Measurements from ENCODE around the gene CTBP2. TPM values are rescaled to one million over a fixed set of nuclear protein-coding genes. Genes with fewer than 3 reads are reported as not detected.

CTBP2 gene
- total RNA-seq, 2 experiments from 2014 or later = 0.27 to 0.29 TPM

DNA sequence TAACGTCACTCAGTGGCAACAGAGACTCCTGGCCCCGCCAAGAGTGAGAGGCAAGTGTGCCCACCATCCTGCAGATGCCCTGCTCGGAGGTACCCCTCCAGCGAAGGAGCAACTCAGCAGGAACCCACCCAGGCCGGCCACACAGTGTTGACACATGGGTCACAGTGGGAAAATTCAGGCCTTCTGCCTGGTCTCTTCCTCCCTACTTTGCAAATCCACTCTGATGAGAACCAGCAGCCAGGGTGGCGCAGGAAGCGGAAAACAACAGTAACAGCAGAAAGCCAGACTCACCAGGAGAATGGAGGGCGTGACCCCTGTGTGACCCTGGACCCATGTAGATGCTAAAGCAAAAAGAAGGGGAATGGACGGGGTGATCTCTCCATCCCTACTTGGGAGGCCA, 53.8 kb downstream of the CTBP2 start:
- Mint-ChIP-seq H3K4me1 (ENCODE audit: low read depth) (no peaks in the 10 kb centered on the region), H3K4me3 (no peak overlapping the region), H3K27ac (no peak overlapping the region), H3K27me3 (no peaks in the 10 kb centered on the region), H3K36me3 (no peaks in the 10 kb centered on the region), H3K9me3 (peaks cover 3% of the 10 kb centered on the region)
- intact Hi-C loops (cut with micrococcal nuclease) = no loop called here
- ChIA-PET CTCF (no interaction called here), POLR2A (no interaction called here)
- no peak for DNase-seq

DNA sequence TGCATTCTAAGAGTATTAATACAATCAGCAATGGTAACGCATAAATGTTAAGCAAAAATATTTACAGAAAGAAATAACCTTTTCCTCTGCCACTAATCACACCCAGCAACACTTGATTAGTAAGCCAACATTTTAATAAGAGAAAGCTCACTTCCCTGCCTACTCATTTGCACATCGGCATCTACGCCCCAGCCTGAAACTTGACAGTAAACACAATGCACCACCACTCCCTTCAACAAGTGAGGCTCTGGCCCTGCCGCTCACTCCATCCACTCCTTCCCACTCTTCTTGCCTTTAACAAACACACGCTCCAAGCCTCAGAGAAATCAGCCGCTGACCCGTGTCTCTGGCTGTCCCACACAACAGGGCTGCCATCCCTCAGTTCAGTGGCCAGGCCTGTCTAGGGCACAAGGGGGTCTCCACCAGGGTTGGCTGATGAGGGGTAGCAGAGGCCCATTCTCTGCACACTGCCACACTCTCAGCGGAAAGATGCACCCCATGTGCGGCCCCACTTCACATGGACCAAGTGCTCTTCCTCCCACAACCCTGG, 54.6 kb downstream of the CTBP2 start:
- ChIA-PET POLR2A (no interaction called here), CTCF (interaction anchor here (0.7 kb wide), 1 partner anchor 31 kb away, joined by 5 read pairs; no protein-coding TSS in a partner anchor)
- intact Hi-C loops (cut with micrococcal nuclease) = no loop called here
- Mint-ChIP-seq H3K27ac (no peak overlapping the region), H3K27me3 (no peaks in the 10 kb centered on the region), H3K4me3 (no peak overlapping the region), H3K9me3 (peaks cover 3% of the 10 kb centered on the region), H3K36me3 (no peaks in the 10 kb centered on the region), H3K4me1 (ENCODE audit: low read depth) (no peaks in the 10 kb centered on the region)
- DNase-seq = no peak

DNA sequence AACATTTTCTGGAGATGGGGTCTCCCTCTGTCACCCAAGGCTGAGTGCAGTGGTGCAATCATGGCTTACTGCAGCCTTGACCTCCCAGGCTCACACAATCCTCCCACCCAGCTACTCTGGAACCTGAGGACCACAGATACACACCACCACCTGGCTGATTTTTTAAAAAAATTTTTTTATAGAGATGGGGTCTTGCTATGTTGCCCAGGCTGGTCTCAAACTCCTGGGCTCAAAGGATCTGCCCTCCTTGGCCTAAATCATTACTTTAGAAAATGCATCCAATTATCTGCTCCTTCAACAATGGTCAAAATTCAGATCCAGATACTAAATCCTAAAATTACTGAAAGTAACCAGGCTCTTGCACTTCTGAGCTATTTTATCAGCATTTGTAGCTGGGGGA, 55.2 kb downstream of the CTBP2 start:
- no peaks in the 10 kb centered on the region for H3K4me1 Mint-ChIP-seq (ENCODE audit: low read depth)
- no peak overlapping the region for H3K27ac Mint-ChIP-seq
- no peaks in the 10 kb centered on the region for H3K36me3 Mint-ChIP-seq
- no peak overlapping the region for H3K4me3 Mint-ChIP-seq
- ChIA-PET POLR2A (no interaction called here), CTCF (no interaction called here)
- peaks cover 1% of the 10 kb centered on the region for H3K27me3 Mint-ChIP-seq
- intact Hi-C loops (cut with micrococcal nuclease) = no loop called here
- DNase-seq = no peak
- peaks cover 3% of the 10 kb centered on the region for H3K9me3 Mint-ChIP-seq

DNA sequence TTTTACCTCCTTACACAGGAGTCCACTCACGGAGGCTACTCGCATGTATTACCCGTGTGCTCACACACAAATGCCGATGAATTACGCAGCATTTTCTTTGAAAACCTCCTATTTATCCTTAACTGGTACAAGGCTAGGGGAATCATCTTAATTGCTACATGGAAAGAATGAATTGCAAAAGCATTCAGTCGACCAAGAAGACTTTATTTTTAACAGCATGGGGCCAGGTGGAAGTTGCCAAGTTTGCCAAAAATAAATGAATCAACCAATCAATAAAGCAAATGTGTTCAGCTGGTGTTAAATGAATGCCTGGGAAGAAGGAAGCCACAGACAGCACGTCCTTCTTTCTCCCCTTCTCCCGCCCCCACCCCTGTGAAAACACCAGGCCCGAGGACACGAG, 55.8 kb downstream of the CTBP2 start:
- POLR2A ChIA-PET = no interaction called here
- H3K27ac Mint-ChIP-seq = no peak overlapping the region
- no peak for DNase-seq
- peaks cover 3% of the 10 kb centered on the region for H3K27me3 Mint-ChIP-seq
- H3K36me3 Mint-ChIP-seq = no peaks in the 10 kb centered on the region
- CTCF ChIA-PET = no interaction called here
- no peaks in the 10 kb centered on the region for H3K4me1 Mint-ChIP-seq (ENCODE audit: low read depth)
- H3K9me3 Mint-ChIP-seq = peaks cover 3% of the 10 kb centered on the region
- H3K4me3 Mint-ChIP-seq = no peak overlapping the region
- intact Hi-C loops (cut with micrococcal nuclease) = no loop called here

DNA sequence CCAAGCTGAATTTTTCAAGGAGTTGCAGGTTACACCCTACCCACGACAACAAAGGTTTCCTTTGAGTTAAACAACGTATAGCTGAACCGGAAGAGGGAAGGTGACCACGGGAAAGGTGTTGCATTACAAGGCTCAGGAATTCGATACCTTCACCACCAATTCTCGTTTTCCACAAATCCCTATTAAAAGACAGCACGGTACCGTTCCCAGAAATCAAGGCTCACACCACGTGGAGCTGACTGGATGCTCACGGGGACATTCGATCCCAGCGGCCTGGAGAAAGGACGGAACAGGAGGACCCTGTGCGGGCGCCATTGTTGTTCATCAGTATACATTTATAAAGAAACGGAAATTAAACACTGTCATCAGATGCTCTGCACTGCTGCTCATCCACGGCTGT, 56.4 kb downstream of the CTBP2 start:
- no peak for DNase-seq
- ChIA-PET CTCF (no interaction called here), POLR2A (no interaction called here)
- H3K27ac Mint-ChIP-seq = no peak overlapping the region
- no peaks in the 10 kb centered on the region for H3K36me3 Mint-ChIP-seq
- peaks cover 3% of the 10 kb centered on the region for H3K9me3 Mint-ChIP-seq
- intact Hi-C loops (cut with micrococcal nuclease) = no loop called here
- H3K27me3 Mint-ChIP-seq = peaks cover 3% of the 10 kb centered on the region
- H3K4me1 Mint-ChIP-seq (ENCODE audit: low read depth) = no peaks in the 10 kb centered on the region
- no peak overlapping the region for H3K4me3 Mint-ChIP-seq

DNA sequence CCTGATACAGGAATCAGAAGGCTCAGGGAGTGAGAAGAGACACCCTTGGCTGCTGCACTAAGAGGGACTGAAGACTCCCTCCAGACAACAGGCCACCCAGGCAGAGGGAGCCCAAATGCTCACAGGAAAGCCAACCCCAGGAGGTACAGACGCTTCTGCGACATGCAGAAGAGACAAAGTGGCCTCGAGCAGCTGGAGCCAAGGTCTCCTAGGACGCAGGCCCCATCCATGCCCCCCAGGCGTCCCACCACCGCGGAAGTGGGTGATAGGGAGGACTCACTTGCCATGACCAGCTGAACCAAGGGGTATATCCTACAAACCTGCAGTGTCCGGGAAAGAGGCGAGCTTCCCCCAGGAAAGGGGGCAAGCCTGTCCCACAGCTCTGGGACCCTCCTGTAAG, 56.9 kb downstream of the CTBP2 start:
- DNase-seq = no peak
- POLR2A ChIA-PET = no interaction called here
- Mint-ChIP-seq H3K27ac (no peak overlapping the region), H3K4me1 (ENCODE audit: low read depth) (no peaks in the 10 kb centered on the region), H3K27me3 (peaks cover 3% of the 10 kb centered on the region), H3K36me3 (no peaks in the 10 kb centered on the region), H3K4me3 (no peak overlapping the region), H3K9me3 (peaks cover 3% of the 10 kb centered on the region)
- intact Hi-C loops (cut with micrococcal nuclease) = no loop called here
- CTCF ChIA-PET = interaction anchor here (0.6 kb wide), 1 partner anchor 43 kb away, joined by 3 read pairs; no protein-coding TSS in a partner anchor

DNA sequence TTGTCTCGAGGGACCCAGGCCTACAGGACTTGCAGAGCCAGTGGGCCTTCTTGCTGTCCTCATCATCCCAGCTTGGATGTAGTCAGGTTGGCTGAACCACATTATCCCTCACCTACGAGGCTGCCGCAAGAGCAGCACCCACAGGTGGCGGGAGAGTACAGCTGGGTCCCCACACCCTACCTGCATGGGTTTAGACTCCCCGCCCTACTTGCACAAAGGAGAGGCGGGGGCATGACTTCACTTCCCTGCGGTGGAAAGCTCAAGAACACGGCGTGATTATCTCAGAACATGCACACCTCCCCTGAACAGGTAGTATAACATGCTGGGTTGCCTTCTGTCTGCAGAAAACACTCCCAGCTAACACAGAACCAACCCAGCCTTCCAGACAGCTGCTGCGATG, 57.5 kb downstream of the CTBP2 start:
- H3K36me3 Mint-ChIP-seq = no peaks in the 10 kb centered on the region
- CTCF ChIA-PET = interaction anchor here (0.6 kb wide), 1 partner anchor 44 kb away, joined by 3 read pairs; no protein-coding TSS in a partner anchor
- peaks cover under 1% of the 10 kb centered on the region for H3K9me3 Mint-ChIP-seq

DNA sequence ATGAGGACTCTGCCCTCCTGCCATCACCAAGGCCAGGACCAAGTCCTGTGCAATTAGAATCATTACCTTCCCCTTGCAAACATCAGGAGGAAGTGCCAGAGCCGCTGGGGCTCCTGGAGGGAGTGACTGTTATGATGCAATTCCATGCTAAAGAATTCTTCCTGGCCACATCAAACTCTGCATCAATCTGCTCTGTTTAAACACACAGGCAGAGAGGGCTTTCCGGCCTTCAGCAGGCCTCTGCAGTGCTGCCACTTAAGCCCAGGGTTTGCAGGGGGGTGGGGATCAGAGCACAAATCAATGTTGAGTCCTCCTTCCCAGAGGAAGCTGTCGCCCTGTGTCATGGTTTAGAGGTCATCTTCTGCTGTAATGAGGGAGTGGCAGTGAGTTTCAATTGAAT, 58.1 kb downstream of the CTBP2 start:
- H3K27me3 Mint-ChIP-seq = peaks cover 3% of the 10 kb centered on the region
- intact Hi-C loops (cut with micrococcal nuclease) = no loop called here
- no peaks in the 10 kb centered on the region for H3K36me3 Mint-ChIP-seq
- CTCF ChIA-PET = no interaction called here
- H3K9me3 Mint-ChIP-seq = no peaks in the 10 kb centered on the region
- POLR2A ChIA-PET = no interaction called here
- H3K4me3 Mint-ChIP-seq = no peak overlapping the region
- H3K27ac Mint-ChIP-seq = no peak overlapping the region
- DNase-seq = no peak
- H3K4me1 Mint-ChIP-seq (ENCODE audit: low read depth) = no peaks in the 10 kb centered on the region

More for the DNA sequence above, 57.5 kb downstream of the CTBP2 start:
- Mint-ChIP-seq H3K27ac (no peak overlapping the region), H3K27me3 (peaks cover 3% of the 10 kb centered on the region), H3K4me3 (no peak overlapping the region), H3K4me1 (ENCODE audit: low read depth) (no peaks in the 10 kb centered on the region)
- no peak for DNase-seq
- POLR2A ChIA-PET = no interaction called here
- intact Hi-C loops (cut with micrococcal nuclease) = no loop called here

DNA sequence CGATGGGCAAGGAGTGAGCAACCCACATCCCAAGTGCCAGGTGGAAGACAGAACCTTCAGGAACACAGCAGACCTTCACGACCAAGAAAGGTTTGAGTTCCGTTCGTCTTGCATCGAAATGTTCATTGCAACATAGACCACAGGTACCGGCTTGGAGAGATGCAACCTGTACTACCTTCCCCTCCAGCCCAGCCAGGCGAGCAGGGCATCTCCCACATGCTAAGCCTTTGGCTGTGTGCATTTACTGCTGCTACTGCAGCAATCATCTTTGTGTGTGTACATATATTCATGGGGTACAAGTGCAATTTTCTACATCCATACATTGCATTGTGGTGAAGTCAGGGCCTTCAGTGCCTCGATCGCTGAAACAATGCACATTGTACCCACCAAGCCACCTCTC, 58.8 kb downstream of the CTBP2 start:
- Mint-ChIP-seq H3K4me3 (no peak overlapping the region), H3K36me3 (no peaks in the 10 kb centered on the region), H3K27me3 (peaks cover 3% of the 10 kb centered on the region), H3K27ac (no peak overlapping the region), H3K9me3 (no peaks in the 10 kb centered on the region), H3K4me1 (ENCODE audit: low read depth) (no peaks in the 10 kb centered on the region)
- CTCF ChIA-PET = no interaction called here
- DNase-seq = no peak
- intact Hi-C loops (cut with micrococcal nuclease) = no loop called here
- POLR2A ChIA-PET = no interaction called here

DNA sequence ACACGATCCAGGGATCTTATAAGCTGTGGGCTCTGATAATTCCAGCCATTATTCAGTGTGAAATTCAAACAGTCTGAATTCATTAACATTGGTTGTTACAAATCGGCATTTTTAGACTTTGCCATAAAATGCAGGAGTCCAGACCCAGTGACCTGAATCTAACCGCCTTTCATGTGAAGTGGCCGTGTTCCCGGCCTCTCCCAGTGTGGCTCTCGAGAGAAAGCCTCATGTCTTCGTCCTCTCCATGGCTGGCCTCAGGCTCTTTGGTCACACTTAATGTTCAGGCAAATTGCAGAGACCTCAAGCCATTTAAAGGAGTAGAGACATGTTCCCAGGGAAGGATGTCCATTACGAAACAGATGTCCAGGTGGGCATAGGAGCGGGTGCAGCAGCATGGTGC, 59.3 kb downstream of the CTBP2 start:
- Mint-ChIP-seq H3K4me3 (no peak overlapping the region), H3K4me1 (ENCODE audit: low read depth) (no peaks in the 10 kb centered on the region), H3K27me3 (peaks cover 3% of the 10 kb centered on the region), H3K36me3 (no peaks in the 10 kb centered on the region), H3K27ac (no peak overlapping the region), H3K9me3 (no peaks in the 10 kb centered on the region)
- intact Hi-C loops (cut with micrococcal nuclease) = no loop called here
- no peak for DNase-seq
- POLR2A ChIA-PET = no interaction called here
- CTCF ChIA-PET = no interaction called here

DNA sequence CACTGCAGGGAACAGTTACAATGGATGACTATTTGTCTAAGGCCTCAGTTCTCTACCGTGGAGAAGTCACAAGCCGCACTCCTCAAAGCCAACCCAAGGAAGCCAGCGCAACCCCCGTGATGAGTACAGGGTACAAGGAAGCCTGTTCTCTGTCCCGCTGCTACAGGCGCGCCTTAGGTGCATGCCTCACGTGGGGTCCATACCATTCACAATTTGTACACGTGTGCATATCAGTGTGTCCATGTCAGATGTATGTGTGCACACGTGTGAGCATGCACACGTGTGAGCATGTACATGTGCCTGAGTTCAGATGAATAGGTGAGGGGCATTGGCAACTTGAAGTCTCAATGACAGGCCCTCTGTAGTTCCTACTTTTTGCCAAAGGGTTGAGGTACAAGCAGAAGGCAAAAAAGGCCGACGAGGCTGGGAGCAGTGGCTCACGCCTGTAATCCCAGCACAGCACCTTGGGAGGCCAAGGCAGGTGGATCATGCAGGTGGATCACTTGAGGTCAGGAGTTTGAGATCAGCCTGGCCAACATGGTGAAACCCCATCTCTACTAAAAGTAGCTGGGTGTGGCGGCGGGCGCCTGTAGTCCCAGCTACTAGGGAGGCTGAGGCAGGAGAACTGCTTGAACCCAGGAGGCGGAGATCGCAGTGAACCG, 62.8 kb downstream of the CTBP2 start:
- H3K4me3 Mint-ChIP-seq = no peak overlapping the region
- H3K27me3 Mint-ChIP-seq = peaks cover 4% of the 10 kb centered on the region
- no peaks in the 10 kb centered on the region for H3K36me3 Mint-ChIP-seq
- intact Hi-C loops (cut with micrococcal nuclease) = no loop called here
- no peak for DNase-seq
- ChIA-PET POLR2A (no interaction called here), CTCF (no interaction called here)
- no peaks in the 10 kb centered on the region for H3K9me3 Mint-ChIP-seq
- no peaks in the 10 kb centered on the region for H3K4me1 Mint-ChIP-seq (ENCODE audit: low read depth)
- no peak overlapping the region for H3K27ac Mint-ChIP-seq

DNA sequence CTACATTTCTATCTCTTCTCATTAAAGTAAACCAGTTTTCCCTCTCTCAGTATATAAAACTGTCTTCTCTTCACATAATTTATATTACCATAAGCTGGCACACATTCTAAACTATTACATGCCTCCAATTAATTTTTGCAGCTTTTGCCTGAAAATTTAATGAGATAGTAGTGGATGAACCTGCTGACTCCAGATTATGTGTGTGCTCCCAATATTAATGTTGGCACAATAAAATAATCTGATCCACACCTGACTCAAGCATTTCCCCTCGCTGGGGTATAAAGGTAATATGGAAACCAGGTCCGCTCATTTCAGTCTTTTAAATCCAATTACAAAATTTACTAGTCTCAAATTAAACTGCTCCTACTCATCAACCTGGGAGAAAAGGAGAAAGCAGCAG, 63.4 kb downstream of the CTBP2 start:
- Mint-ChIP-seq H3K27ac (no peak overlapping the region), H3K27me3 (peaks cover 6% of the 10 kb centered on the region), H3K4me1 (ENCODE audit: low read depth) (no peaks in the 10 kb centered on the region), H3K4me3 (no peak overlapping the region), H3K9me3 (no peaks in the 10 kb centered on the region), H3K36me3 (no peaks in the 10 kb centered on the region)
- intact Hi-C loops (cut with micrococcal nuclease) = no loop called here
- ChIA-PET CTCF (no interaction called here), POLR2A (no interaction called here)
- no peak for DNase-seq

DNA sequence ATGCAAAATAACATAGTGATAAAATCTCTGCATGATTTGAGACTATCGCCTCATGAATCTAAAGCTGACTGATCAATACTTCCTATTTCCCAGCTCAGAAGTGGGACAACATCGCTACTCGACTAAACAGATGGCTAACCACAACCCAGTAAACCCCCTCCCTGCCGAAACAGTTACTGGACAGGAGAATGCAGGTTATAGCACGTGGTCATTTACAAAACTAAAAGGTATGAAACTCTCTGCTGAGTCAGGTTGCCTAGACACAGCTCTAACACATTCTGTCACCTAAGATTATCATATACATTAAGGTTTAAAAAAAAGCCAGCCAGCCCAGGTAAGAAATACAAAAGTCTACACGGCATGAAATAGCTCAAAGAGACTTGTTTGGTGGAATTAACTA, 64.0 kb downstream of the CTBP2 start:
- Mint-ChIP-seq H3K36me3 (no peaks in the 10 kb centered on the region), H3K27ac (no peak overlapping the region), H3K4me1 (ENCODE audit: low read depth) (no peaks in the 10 kb centered on the region), H3K27me3 (peaks cover 6% of the 10 kb centered on the region), H3K4me3 (no peak overlapping the region), H3K9me3 (no peaks in the 10 kb centered on the region)
- CTCF ChIA-PET = no interaction called here
- POLR2A ChIA-PET = no interaction called here
- DNase-seq = no peak
- intact Hi-C loops (cut with micrococcal nuclease) = no loop called here

All from activated CD4-positive, alpha-beta memory T cell treated with anti-CD3 and anti-CD28 coated beads for 36 hours (primary cell).